Measurements from ENCODE around the gene WBP2NL. TPM values are rescaled to one million over a fixed set of nuclear protein-coding genes. Genes with fewer than 3 reads are reported as not detected.

The WBP2NL gene
- polyA plus RNA-seq, 1 experiment = 0.21 TPM

- no peak overlapping the region for H3K27ac ChIP-seq (ENCODE audit: low read depth, low read length)
- no peak for DNase-seq (ENCODE audit: low read depth, low spot score)
- H3K9me3 ChIP-seq (ENCODE audit: control insufficient read depth, insufficient read depth, low read length) = no peaks in the 10 kb centered on the region
- H3K4me3 ChIP-seq (ENCODE audit: low read depth, low read length) = no peak overlapping the region
- no peak for TF ChIP-seq CTCF (IDR thresholded peaks at IDR 0.05; ENCODE audit: low read depth, low read length)
- ChIA-PET CTCF (no interaction called here), POLR2A (no interaction called here)
- H3K27me3 ChIP-seq (ENCODE audit: control insufficient read depth, insufficient read depth, low read length) = no peaks in the 10 kb centered on the region
These were observed 67.7 kb downstream of the WBP2NL start for GRCh38 chr22:42066126-42066761.

DNA sequence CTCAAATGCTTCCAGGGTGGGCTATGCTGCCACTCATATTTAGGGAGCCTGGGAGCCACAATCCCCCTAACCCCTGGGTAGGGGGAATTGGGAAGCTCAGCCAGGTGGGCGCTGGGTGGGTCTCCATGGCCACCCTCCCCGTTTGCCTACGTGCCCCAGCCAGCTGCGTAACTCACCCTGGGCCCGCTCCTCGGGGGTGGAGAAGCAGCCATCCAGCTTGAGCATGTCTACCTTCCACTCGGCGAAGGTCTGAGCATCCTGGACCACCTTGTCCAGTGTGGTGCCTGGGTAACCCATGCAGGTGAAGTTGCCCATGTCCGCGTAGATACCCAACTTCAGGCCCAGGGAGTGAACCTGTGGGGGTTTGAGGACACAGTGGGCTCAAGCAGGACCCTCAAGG is 68.3 kb downstream of the WBP2NL start:
- ChIA-PET POLR2A (no interaction called here), CTCF (no interaction called here)

DNA sequence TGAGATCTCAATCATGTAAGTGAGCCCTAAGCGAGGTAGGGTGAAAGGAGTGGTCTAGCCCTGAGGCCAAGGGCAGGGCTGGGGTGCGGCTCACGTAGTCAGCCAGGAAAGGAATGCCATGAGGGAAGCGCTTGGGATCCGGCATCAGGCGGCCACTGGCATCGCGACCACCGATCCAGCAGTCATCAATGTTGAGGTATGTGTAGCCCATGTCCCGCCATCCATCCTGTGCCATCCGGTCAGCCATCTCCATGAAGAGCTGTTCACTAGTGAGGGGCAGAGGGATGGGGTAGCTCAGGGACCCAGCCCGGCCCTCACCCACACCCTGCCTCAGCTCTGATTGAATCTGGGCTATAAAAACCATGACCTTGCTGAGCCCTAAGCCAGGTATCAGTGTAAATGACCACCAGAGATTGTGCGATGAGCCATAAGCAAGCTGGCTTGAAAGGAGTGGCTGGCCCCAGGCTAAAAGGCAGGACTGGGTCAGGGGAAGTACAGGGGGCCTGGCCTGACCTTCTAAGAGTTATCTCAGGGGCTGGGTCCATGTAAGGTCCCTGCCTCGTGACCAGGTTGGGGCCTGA is 69.2 kb downstream of the WBP2NL start:
- Histone ChIP-seq H3K9me3 (ENCODE audit: control insufficient read depth, insufficient read depth, low read length) (no peaks in the 10 kb centered on the region), H3K4me3 (ENCODE audit: low read depth, low read length) (no peak overlapping the region), H3K27ac (ENCODE audit: low read depth, low read length) (no peak overlapping the region), H3K27me3 (ENCODE audit: control insufficient read depth, insufficient read depth, low read length) (no peaks in the 10 kb centered on the region)
- ChIA-PET POLR2A (no interaction called here), CTCF (no interaction called here)
- DNase-seq (ENCODE audit: low read depth, low spot score) = no peak
- no peak for TF ChIP-seq CTCF (IDR thresholded peaks at IDR 0.05; ENCODE audit: low read depth, low read length)

More for the DNA sequence above, 68.3 kb downstream of the WBP2NL start:
- no peaks in the 10 kb centered on the region for H3K9me3 ChIP-seq (ENCODE audit: control insufficient read depth, insufficient read depth, low read length)
- H3K4me3 ChIP-seq (ENCODE audit: low read depth, low read length) = no peak overlapping the region
- no peak for DNase-seq (ENCODE audit: low read depth, low spot score)
- no peak for TF ChIP-seq CTCF (IDR thresholded peaks at IDR 0.05; ENCODE audit: low read depth, low read length)
- H3K27ac ChIP-seq (ENCODE audit: low read depth, low read length) = no peak overlapping the region
- no peaks in the 10 kb centered on the region for H3K27me3 ChIP-seq (ENCODE audit: control insufficient read depth, insufficient read depth, low read length)

- POLR2A ChIA-PET = no interaction called here
- DNase-seq (ENCODE audit: low read depth, low spot score) = no peak
- Histone ChIP-seq H3K9me3 (ENCODE audit: control insufficient read depth, insufficient read depth, low read length) (no peaks in the 10 kb centered on the region), H3K27me3 (ENCODE audit: control insufficient read depth, insufficient read depth, low read length) (no peaks in the 10 kb centered on the region), H3K4me3 (ENCODE audit: low read depth, low read length) (no peak overlapping the region), H3K27ac (ENCODE audit: low read depth, low read length) (no peak overlapping the region)
- CTCF ChIA-PET = no interaction called here
- no peak for TF ChIP-seq CTCF (IDR thresholded peaks at IDR 0.05; ENCODE audit: low read depth, low read length)
These were observed 69.7 kb downstream of the WBP2NL start for GRCh38 chr22:42068291-42068690.

- TF ChIP-seq CTCF (IDR thresholded peaks at IDR 0.05; ENCODE audit: low read depth, low read length) = no peak
- CTCF ChIA-PET = interaction anchor here (1.0 to 1.4 kb wide), 4 partner anchors 9 to 374 kb away, joined by 3 read pairs; partner anchors contain the start of gene SMDT1
These were observed 71.4 kb downstream of the WBP2NL start for GRCh38 chr22:42069801-42070516.

More at GRCh38 chr22:42069801-42070516, 71.4 kb downstream of the WBP2NL start:
- Histone ChIP-seq H3K27ac (ENCODE audit: low read depth, low read length) (peak overlapping the region; percentile 75), H3K9me3 (ENCODE audit: control insufficient read depth, insufficient read depth, low read length) (no peaks in the 10 kb centered on the region; the same call in 1 of the 2 replicates), H3K27me3 (ENCODE audit: control insufficient read depth, insufficient read depth, low read length) (no peaks in the 10 kb centered on the region), H3K4me3 (ENCODE audit: low read depth, low read length) (peak overlapping the region; percentile 70)
- POLR2A ChIA-PET = interaction anchor here (0.9 kb wide), 1 partner anchor 102 kb away, joined by 3 read pairs; no protein-coding TSS in a partner anchor
- no peak for DNase-seq (ENCODE audit: low read depth, low spot score)

Measured in AG04450 (cell line).